HEK293 (cell line): ENCODE data around the gene MAST2.

Experiments used
- TRIM28 ChIP-seq: IDR thresholded peaks from 2 replicates; pipeline ENCODE4 v1.6.1; 2011; ENCODE audit warnings: low read length, control low read depth, borderline replicate concordance
- ZNF114 ChIP-seq: fragments of 450-650 bp; formaldehyde crosslinking; IDR thresholded peaks from 2 replicates; pipeline ENCODE4 v1.5.0; 2017; ENCODE audit warnings: missing biosample characterization, missing genetic modification characterization
- TF ChIP-seq, protein P1 (sequence below): fragments of 450-650 bp; formaldehyde crosslinking; IDR thresholded peaks from 2 replicates; pipeline ENCODE4 v1.5.1; 2016; ENCODE audit warnings: missing biosample characterization, missing genetic modification characterization, low read depth
- TF ChIP-seq, protein P2 (sequence below): fragments of 450-650 bp; formaldehyde crosslinking; conservative IDR thresholded peaks from 2 replicates; pipeline ENCODE4 v1.5.1; 2016; ENCODE audit warnings: low read depth, missing biosample characterization, missing genetic modification characterization
- TF ChIP-seq, protein P3 (sequence below): fragments of 450-650 bp; formaldehyde crosslinking; IDR thresholded peaks from 2 replicates; pipeline ENCODE4 v1.5.1; 2016; ENCODE audit warnings: missing biosample characterization, missing genetic modification characterization
- TF ChIP-seq, protein P4 (sequence below): fragments of 450-650 bp; formaldehyde crosslinking; IDR thresholded peaks from 2 replicates; pipeline ENCODE4 v1.5.1; 2016; ENCODE audit warnings: missing biosample characterization, missing genetic modification characterization

DNA sequence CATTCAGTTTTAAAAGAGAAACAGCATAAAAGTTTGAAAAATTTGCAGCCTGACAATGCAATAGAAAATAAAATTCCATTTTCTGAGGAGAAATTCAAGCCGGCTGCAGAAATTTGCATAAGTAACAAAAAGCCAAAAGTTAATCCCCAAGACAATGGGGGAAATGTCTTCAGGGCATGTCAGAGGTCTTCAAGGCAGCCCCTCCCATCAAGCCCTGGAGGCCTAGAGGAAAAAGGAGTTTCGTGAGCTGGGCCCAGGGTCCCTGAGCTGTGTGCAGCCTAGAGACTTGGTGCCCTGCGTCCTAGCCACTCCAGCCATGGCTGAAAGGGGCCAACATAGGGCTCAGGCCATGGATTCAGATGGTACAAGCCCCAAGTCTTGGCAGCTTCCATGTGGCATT, 254.4 kb downstream of the MAST2 start:
- TF ChIP-seq, protein P1, sequence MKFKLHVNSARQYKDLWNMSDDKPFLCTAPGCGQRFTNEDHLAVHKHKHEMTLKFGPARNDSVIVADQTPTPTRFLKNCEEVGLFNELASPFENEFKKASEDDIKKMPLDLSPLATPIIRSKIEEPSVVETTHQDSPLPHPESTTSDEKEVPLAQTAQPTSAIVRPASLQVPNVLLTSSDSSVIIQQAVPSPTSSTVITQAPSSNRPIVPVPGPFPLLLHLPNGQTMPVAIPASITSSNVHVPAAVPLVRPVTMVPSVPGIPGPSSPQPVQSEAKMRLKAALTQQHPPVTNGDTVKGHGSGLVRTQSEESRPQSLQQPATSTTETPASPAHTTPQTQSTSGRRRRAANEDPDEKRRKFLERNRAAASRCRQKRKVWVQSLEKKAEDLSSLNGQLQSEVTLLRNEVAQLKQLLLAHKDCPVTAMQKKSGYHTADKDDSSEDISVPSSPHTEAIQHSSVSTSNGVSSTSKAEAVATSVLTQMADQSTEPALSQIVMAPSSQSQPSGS (tag by site-specific recombination): no peak
- no peak for TF ChIP-seq TRIM28
- TF ChIP-seq ZNF114 (tag by site-specific recombination): no peak
- TF ChIP-seq, protein P2, sequence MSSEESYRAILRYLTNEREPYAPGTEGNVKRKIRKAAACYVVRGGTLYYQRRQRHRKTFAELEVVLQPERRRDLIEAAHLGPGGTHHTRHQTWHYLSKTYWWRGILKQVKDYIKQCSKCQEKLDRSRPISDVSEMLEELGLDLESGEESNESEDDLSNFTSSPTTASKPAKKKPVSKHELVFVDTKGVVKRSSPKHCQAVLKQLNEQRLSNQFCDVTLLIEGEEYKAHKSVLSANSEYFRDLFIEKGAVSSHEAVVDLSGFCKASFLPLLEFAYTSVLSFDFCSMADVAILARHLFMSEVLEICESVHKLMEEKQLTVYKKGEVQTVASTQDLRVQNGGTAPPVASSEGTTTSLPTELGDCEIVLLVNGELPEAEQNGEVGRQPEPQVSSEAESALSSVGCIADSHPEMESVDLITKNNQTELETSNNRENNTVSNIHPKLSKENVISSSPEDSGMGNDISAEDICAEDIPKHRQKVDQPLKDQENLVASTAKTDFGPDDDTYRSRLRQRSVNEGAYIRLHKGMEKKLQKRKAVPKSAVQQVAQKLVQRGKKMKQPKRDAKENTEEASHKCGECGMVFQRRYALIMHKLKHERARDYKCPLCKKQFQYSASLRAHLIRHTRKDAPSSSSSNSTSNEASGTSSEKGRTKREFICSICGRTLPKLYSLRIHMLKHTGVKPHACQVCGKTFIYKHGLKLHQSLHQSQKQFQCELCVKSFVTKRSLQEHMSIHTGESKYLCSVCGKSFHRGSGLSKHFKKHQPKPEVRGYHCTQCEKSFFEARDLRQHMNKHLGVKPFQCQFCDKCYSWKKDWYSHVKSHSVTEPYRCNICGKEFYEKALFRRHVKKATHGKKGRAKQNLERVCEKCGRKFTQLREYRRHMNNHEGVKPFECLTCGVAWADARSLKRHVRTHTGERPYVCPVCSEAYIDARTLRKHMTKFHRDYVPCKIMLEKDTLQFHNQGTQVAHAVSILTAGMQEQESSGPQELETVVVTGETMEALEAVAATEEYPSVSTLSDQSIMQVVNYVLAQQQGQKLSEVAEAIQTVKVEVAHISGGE (tag by site-specific recombination): no peak
- TF ChIP-seq, protein P3, sequence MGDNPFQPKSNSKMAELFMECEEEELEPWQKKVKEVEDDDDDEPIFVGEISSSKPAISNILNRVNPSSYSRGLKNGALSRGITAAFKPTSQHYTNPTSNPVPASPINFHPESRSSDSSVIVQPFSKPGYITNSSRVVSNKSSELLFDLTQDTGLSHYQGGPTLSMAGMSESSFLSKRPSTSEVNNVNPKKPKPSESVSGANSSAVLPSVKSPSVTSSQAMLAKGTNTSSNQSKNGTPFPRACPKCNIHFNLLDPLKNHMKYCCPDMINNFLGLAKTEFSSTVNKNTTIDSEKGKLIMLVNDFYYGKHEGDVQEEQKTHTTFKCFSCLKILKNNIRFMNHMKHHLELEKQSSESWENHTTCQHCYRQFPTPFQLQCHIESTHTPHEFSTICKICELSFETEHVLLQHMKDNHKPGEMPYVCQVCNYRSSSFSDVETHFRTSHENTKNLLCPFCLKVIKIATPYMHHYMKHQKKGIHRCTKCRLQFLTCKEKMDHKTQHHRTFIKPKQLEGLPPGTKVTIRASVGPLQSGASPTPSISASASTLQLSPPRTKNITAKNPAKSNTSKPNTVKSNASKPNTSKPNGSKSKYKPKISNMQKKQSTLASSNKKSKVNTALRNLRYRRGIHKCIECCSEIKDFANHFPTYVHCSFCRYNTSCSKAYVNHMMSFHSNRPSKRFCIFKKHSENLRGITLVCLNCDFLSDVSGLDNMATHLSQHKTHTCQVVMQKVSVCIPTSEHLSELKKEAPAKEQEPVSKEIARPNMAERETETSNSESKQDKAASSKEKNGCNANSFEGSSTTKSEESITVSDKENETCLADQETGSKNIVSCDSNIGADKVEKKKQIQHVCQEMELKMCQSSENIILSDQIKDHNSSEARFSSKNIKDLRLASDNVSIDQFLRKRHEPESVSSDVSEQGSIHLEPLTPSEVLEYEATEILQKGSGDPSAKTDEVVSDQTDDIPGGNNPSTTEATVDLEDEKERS (tag by site-specific recombination): no peak
- TF ChIP-seq, protein P4, sequence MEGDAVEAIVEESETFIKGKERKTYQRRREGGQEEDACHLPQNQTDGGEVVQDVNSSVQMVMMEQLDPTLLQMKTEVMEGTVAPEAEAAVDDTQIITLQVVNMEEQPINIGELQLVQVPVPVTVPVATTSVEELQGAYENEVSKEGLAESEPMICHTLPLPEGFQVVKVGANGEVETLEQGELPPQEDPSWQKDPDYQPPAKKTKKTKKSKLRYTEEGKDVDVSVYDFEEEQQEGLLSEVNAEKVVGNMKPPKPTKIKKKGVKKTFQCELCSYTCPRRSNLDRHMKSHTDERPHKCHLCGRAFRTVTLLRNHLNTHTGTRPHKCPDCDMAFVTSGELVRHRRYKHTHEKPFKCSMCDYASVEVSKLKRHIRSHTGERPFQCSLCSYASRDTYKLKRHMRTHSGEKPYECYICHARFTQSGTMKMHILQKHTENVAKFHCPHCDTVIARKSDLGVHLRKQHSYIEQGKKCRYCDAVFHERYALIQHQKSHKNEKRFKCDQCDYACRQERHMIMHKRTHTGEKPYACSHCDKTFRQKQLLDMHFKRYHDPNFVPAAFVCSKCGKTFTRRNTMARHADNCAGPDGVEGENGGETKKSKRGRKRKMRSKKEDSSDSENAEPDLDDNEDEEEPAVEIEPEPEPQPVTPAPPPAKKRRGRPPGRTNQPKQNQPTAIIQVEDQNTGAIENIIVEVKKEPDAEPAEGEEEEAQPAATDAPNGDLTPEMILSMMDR (tag by site-specific recombination): no peak
